SH-SY5Y (cell line): Measurements from ENCODE around the gene PHLDB3.

Experiments
- GATA2 ChIP-seq: IDR thresholded peaks from 2 replicates; pipeline ENCODE4 v1.6.1; 2011; ENCODE audit warnings: mild to moderate bottlenecking, low read depth, low read length
- GATA3 ChIP-seq: IDR thresholded peaks from 2 replicates; pipeline ENCODE4 v1.6.1; 2011; ENCODE audit warnings: low read depth, mild to moderate bottlenecking, low read length, moderate library complexity

DNA sequence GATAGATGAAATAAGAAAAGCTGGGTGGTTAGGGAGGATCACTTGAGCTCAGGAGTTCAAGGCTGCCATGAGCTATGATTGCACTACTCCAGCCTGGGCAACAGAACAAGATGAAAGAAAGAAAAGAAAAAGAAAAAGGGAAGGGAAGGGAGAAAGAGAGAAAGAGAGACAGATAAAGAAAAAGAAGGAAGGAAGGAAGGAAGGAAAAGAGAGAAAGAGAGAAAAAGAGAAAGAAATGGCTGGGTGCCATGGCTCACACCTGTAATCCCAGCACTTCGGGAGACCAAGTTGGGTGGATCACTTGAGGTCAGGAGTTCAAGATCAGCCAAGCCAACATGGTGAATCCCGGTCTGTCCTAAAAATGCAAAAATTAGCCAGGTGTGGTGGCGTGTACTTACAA, 68.8 kb downstream of the PHLDB3 start:
- TF ChIP-seq GATA2 (no peak), GATA3 (no peak)
